ENCODE results near the gene HOXB1. TPM values are rescaled to one million over a fixed set of nuclear protein-coding genes. Genes with fewer than 3 reads are reported as not detected.

The HOXB1 gene
- total and polyA plus RNA-seq, 2 donors (not counting 3 experiments of a cell fraction or from before 2014, with no cell fraction given) = not detected

GRCh38 chr17:48571826-48572417 is 41.1 kb upstream of the HOXB1 start:
- Histone ChIP-seq H3K27ac (ENCODE audit: insufficient read depth, low read depth, low read length) (peak overlapping the region; percentile 68), H3K4me1 (ENCODE audit: control insufficient read depth, extremely low read depth, insufficient read depth, low read length) (peaks cover 92% of the 10 kb centered on the region), H2AFZ (ENCODE audit: low read depth, low read length) (no peak overlapping the region), H3K9ac (replicated peaks; ENCODE audit: extremely low read depth, insufficient read depth, low read length) (peak overlapping the region; percentile 60), H3K9me3 (replicated peaks; ENCODE audit: control insufficient read depth, insufficient read depth, low read length) (no peaks in the 10 kb centered on the region), H3K4me2 (ENCODE audit: insufficient read depth, low read length) (peak overlapping the region; percentile 80), H4K20me1 (replicated peaks; ENCODE audit: control insufficient read depth, extremely low read depth, insufficient read depth, low read length) (no peaks in the 10 kb centered on the region), H3K27me3 (ENCODE audit: control insufficient read depth in 2 of 2, insufficient read depth in 2 of 2, low read length in 2 of 2) (no peaks in the 10 kb centered on the region), H3K9me1 (replicated peaks; ENCODE audit: control insufficient read depth, extremely low read depth, insufficient read depth, low read length) (no peaks in the 10 kb centered on the region), H3K4me3 (replicated peaks in 1 of 3; ENCODE audit: insufficient read depth in 1 of 3, low read depth in 1 of 3, low read length in 3 of 3) (peak overlapping the region in 1 of 3 experiments; percentile 53), H3K79me2 (ENCODE audit: control insufficient read depth, insufficient read depth, low read length) (peaks cover 98% of the 10 kb centered on the region), H3K36me3 (ENCODE audit: control insufficient read depth in 2 of 2, extremely low read depth in 1 of 2, insufficient read depth in 2 of 2, low read length in 2 of 2) (peaks cover 0 to 3% of the 10 kb centered on the region in 2 experiments)
- ChIA-PET POLR2A (no interaction called here), CTCF (no interaction called here)
- dilution Hi-C loops (cut with MboI; ENCODE audit: extremely low pct_ligation_motif_present, low sequenced_read_pairs) (no loop called here), intact Hi-C loops (cut with micrococcal nuclease) (loop anchor here (2.0 kb wide), 1 partner anchor 15 kb away; no protein-coding TSS in a partner anchor)
- DNase-seq (ENCODE audit: low read depth, low spot score) (peak; percentile 50), FAIRE-seq (no peak)
- no peak for TF ChIP-seq POLR2A (IDR thresholded peaks at IDR 0.05; ENCODE audit: low read depth, low read length)
- TF ChIP-seq JUN (IDR thresholded peaks at IDR 0.05; ENCODE audit: borderline replicate concordance, insufficient read depth, insufficient read length, low read depth) = no peak
- TF ChIP-seq, protein P1, sequence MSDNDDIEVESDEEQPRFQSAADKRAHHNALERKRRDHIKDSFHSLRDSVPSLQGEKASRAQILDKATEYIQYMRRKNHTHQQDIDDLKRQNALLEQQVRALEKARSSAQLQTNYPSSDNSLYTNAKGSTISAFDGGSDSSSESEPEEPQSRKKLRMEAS (IDR thresholded peaks at IDR 0.05; ENCODE audit: insufficient read depth, insufficient read length) = no peak
- no peak for TF ChIP-seq MYC (IDR thresholded peaks at IDR 0.05; ENCODE audit: low read depth, low read length)
- no peak for TF ChIP-seq FOS (IDR thresholded peaks at IDR 0.05; ENCODE audit: borderline replicate concordance, insufficient read depth, low read length)
- TF ChIP-seq POLR2AphosphoS5 (IDR thresholded peaks at IDR 0.05; ENCODE audit: insufficient read depth, low read depth, low read length) = no peak
- no peak for TF ChIP-seq GATA2 (IDR thresholded peaks at IDR 0.05; ENCODE audit: insufficient read depth, insufficient read length, low read depth, low read length)
- no peak for TF ChIP-seq EZH2 (IDR thresholded peaks at IDR 0.05; ENCODE audit: borderline replicate concordance, low read depth, low read length, severe bottlenecking)
- TF ChIP-seq, protein P2, sequence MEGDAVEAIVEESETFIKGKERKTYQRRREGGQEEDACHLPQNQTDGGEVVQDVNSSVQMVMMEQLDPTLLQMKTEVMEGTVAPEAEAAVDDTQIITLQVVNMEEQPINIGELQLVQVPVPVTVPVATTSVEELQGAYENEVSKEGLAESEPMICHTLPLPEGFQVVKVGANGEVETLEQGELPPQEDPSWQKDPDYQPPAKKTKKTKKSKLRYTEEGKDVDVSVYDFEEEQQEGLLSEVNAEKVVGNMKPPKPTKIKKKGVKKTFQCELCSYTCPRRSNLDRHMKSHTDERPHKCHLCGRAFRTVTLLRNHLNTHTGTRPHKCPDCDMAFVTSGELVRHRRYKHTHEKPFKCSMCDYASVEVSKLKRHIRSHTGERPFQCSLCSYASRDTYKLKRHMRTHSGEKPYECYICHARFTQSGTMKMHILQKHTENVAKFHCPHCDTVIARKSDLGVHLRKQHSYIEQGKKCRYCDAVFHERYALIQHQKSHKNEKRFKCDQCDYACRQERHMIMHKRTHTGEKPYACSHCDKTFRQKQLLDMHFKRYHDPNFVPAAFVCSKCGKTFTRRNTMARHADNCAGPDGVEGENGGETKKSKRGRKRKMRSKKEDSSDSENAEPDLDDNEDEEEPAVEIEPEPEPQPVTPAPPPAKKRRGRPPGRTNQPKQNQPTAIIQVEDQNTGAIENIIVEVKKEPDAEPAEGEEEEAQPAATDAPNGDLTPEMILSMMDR (IDR thresholded peaks at IDR 0.05; ENCODE audit: extremely low read depth in 1 of 2, insufficient read depth in 1 of 2, low read depth in 1 of 2, low read length in 2 of 2) = no peak
- BruUV-seq (replicated peaks) = no TSS peak
